ENCODE results near the gene ASPN. TPM values are rescaled to one million over a fixed set of nuclear protein-coding genes. Genes with fewer than 3 reads are reported as not detected.

ASPN gene
- total and polyA plus RNA-seq, 4 donors: 1.3 to 18.9 (median 1.8) TPM

GRCh38 chr9:92480291-92480771 lies 2.0 kb downstream of the ASPN start:
- no peak overlapping the region for H3K4me3 ChIP-seq
- no peaks in the 10 kb centered on the region for H3K36me3 ChIP-seq (ENCODE audit: control insufficient read depth in 4 of 4, insufficient read depth in 4 of 4, low read length in 4 of 4)

GRCh38 chr9:92479346-92479745 lies 3.0 kb downstream of the ASPN start:
- H3K4me1 ChIP-seq (ENCODE audit: control insufficient read depth in 5 of 5, insufficient read depth in 5 of 5, low read length in 5 of 5): peaks cover 0 to 43% (median 20%) of the 10 kb centered on the region in 5 donors
- DNase-seq (no peak), ATAC-seq (ENCODE audit: insufficient read depth, low FRiP score) (no peak)
- H3K4me3 ChIP-seq: no peak overlapping the region
- H3K27me3 ChIP-seq (ENCODE audit: control insufficient read depth in 3 of 3, insufficient read depth in 3 of 3, low read length in 2 of 3): no peaks in the 10 kb centered on the region
- H3K36me3 ChIP-seq (ENCODE audit: control insufficient read depth in 4 of 4, insufficient read depth in 4 of 4, low read length in 4 of 4): no peaks in the 10 kb centered on the region
- no peak overlapping the region for H3K9ac ChIP-seq (ENCODE audit: insufficient read depth in 1 of 2, low read length in 2 of 2)
- peak overlapping the region in 1 of 2 donors; percentile 30 for H3K27ac ChIP-seq (ENCODE audit: low read depth in 1 of 2, low read length in 1 of 2)
- no peaks in the 10 kb centered on the region for H3K9me3 ChIP-seq (ENCODE audit: control insufficient read depth in 4 of 4, insufficient read depth in 3 of 4, low read length in 3 of 4)
- TF ChIP-seq CTCF (IDR thresholded peaks at IDR 0.05; ENCODE audit: control extremely low read depth, extremely low read depth): no peak

More at GRCh38 chr9:92480291-92480771, 2.0 kb downstream of the ASPN start:
- Histone ChIP-seq H3K4me1 (ENCODE audit: control insufficient read depth in 5 of 5, insufficient read depth in 5 of 5, low read length in 5 of 5) (peaks cover 0 to 47% (median 21%) of the 10 kb centered on the region in 5 donors), H3K27ac (ENCODE audit: low read depth in 1 of 2, low read length in 1 of 2) (peak overlapping the region; percentile 63 to 74), H3K9ac (ENCODE audit: insufficient read depth in 1 of 2, low read length in 2 of 2) (peak overlapping the region in 1 of 2 donors; percentile 43), H3K9me3 (ENCODE audit: control insufficient read depth in 4 of 4, insufficient read depth in 3 of 4, low read length in 3 of 4) (no peaks in the 10 kb centered on the region), H3K27me3 (ENCODE audit: control insufficient read depth in 3 of 3, insufficient read depth in 3 of 3, low read length in 2 of 3) (no peaks in the 10 kb centered on the region)
- ATAC-seq (ENCODE audit: insufficient read depth, low FRiP score): no peak
- TF ChIP-seq CTCF (IDR thresholded peaks at IDR 0.05; ENCODE audit: control extremely low read depth, extremely low read depth): no peak
- 50 to 78% methylated on average over 2 of the region's 2 CpGs for WGBS, 2 donors
- DNase-seq: peak in 2 of 3 donors; percentile 48 to 72

GRCh38 chr9:92478783-92479182 lies 3.5 kb downstream of the ASPN start:
- Histone ChIP-seq H3K36me3 (ENCODE audit: control insufficient read depth in 4 of 4, insufficient read depth in 4 of 4, low read length in 4 of 4) (no peaks in the 10 kb centered on the region), H3K9ac (ENCODE audit: insufficient read depth in 1 of 2, low read length in 2 of 2) (no peak overlapping the region), H3K4me3 (no peak overlapping the region), H3K9me3 (ENCODE audit: control insufficient read depth in 4 of 4, insufficient read depth in 3 of 4, low read length in 3 of 4) (no peaks in the 10 kb centered on the region), H3K27ac (ENCODE audit: low read depth in 1 of 2, low read length in 1 of 2) (no peak overlapping the region), H3K27me3 (ENCODE audit: control insufficient read depth in 3 of 3, insufficient read depth in 3 of 3, low read length in 2 of 3) (no peaks in the 10 kb centered on the region), H3K4me1 (ENCODE audit: control insufficient read depth in 5 of 5, insufficient read depth in 5 of 5, low read length in 5 of 5) (peaks cover 0 to 38% (median 14%) of the 10 kb centered on the region in 5 donors)
- no peak for DNase-seq
- no peak for TF ChIP-seq CTCF (IDR thresholded peaks at IDR 0.05; ENCODE audit: control extremely low read depth, extremely low read depth)
- WGBS, 2 donors: 90 to 91% methylated on average over 7 of the region's 7 CpGs
- no peak for ATAC-seq (ENCODE audit: insufficient read depth, low FRiP score)

DNA sequence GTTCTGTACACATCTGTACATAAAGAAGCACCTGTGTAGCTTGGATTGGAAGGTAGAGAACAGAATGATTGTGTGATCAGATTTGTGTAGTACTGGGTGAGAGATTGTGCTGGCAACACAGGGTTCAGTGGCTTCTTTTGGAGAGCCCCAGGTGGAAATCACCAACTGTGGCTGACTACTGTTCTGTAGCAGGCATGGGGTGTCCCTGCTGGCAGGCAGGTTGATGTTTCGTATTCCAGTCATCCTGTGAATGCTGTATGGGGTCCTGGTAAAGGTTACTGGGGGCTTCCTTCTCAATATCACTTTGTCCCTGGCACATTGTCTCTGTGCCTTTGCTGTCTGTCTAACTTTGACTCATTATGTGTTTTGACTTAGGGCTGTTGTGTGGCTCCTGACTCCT lies 5.3 kb downstream of the ASPN start:
- no peak overlapping the region for H3K9ac ChIP-seq (ENCODE audit: insufficient read depth in 1 of 2, low read length in 2 of 2)
- H3K36me3 ChIP-seq (ENCODE audit: control insufficient read depth in 4 of 4, insufficient read depth in 4 of 4, low read length in 4 of 4): no peaks in the 10 kb centered on the region
- no peak for ATAC-seq (ENCODE audit: insufficient read depth, low FRiP score)
- TF ChIP-seq CTCF (IDR thresholded peaks at IDR 0.05; ENCODE audit: control extremely low read depth, extremely low read depth): no peak
- no peak overlapping the region for H3K27ac ChIP-seq (ENCODE audit: low read depth in 1 of 2, low read length in 1 of 2)
- peaks cover 0 to 22% (median 12%) of the 10 kb centered on the region in 5 donors for H3K4me1 ChIP-seq (ENCODE audit: control insufficient read depth in 5 of 5, insufficient read depth in 5 of 5, low read length in 5 of 5)
- no peaks in the 10 kb centered on the region for H3K27me3 ChIP-seq (ENCODE audit: control insufficient read depth in 3 of 3, insufficient read depth in 3 of 3, low read length in 2 of 3)
- no peak for DNase-seq
- WGBS, 2 donors: 94 to 96% methylated on average over 1 of the region's 1 CpG
- H3K4me3 ChIP-seq: no peak overlapping the region
- H3K9me3 ChIP-seq (ENCODE audit: control insufficient read depth in 4 of 4, insufficient read depth in 3 of 4, low read length in 3 of 4): no peaks in the 10 kb centered on the region

Data from lung (tissue), 12 donors.